K562 (cell line): ENCODE data around the gene MVB12B. TPM values are rescaled to one million over a fixed set of nuclear protein-coding genes. Genes with fewer than 3 reads are reported as not detected.
"Not testable (repeated sequence)": the region's sequence is repeated elsewhere in the genome, so short reads cannot be mapped to it uniquely, and the experiment has no call there.

ENCODE experiments used
- ATAC-seq: fragments of 200-7000 bp; cut with Tn5 transposase; 3 replicates; pipeline ENCODE4 v1.9.1; 2020; ENCODE audit warnings: moderate library complexity
- BruUV-seq: library from RNA; stranded (reverse); fragments of 400-500 nt; replicated peaks from 2 replicates; lab custom pipeline; 2021; lab: Mats Ljungman, UMichigan
- CTCF ChIA-PET: fragments of 300-600 bp; formaldehyde crosslinking; extraction: SDS; loops from one replicate; lab custom pipeline; 2021; ENCODE audit warnings: low intra/inter-chr PET ratio; lab: Yijun Ruan, JAX
- POLR2A ChIA-PET: fragments of 300-600, 350-650 bp; sonication (Branson Sonifier 250); formaldehyde crosslinking; extraction: SDS; loops from one replicate; lab custom pipeline; 2021; ENCODE audit warnings: antibody characterized with exemption, inconsistent platforms; lab: Yijun Ruan, JAX
- DNase-seq, 4 experiments: peaks; one replicate each; pipeline versions ENCODE4 v3.0.0 to v3.0.0-alpha.2; 2011 to 2018; ENCODE audit warnings: low spot score in 3 of 4, mixed read lengths in 3 of 4; ENCODE audit errors: extremely low read depth in 1 of 4
- FAIRE-seq: peaks from 2 replicates; lab custom pipeline; 2011; peaks lifted over from hg19 to GRCh38; lab: Jason Lieb, UNC
- H2AFZ ChIP-seq: 2 replicates; pipeline ENCODE4 v1.6.0; 2011; ENCODE audit warnings: low read depth, low read length, control low read depth, inconsistent platforms
- H3K27ac ChIP-seq: fragments of 200-600 bp; 3 replicates; pipeline ENCODE4 v1.8.0; 2011; ENCODE audit warnings: low read depth, mild to moderate bottlenecking, control low read depth, inconsistent platforms, low read length, moderate library complexity, mixed read lengths; ENCODE audit errors: extremely low read depth
- H3K27me3 ChIP-seq, 2 experiments: fragments of 300-600 bp in 1 of 2; 2 replicates in 1 of 2; 3 replicates in 1 of 2; pipeline versions ENCODE4 v1.6.0 to v1.8.0; 2011; ENCODE audit warnings: inconsistent platforms in 2 of 2, low read length in 2 of 2, mild to moderate bottlenecking in 1 of 2, mixed read lengths in 1 of 2, moderate library complexity in 1 of 2; ENCODE audit not compliant: control insufficient read depth in 2 of 2, insufficient read depth in 2 of 2
- H3K36me3 ChIP-seq: fragments of 300-600 bp; 3 replicates; pipeline ENCODE4 v1.8.0; 2011; ENCODE audit warnings: mild to moderate bottlenecking, low read length, inconsistent platforms; ENCODE audit not compliant: control insufficient read depth, insufficient read depth
- H3K4me1 ChIP-seq, 2 experiments: fragments of 200-600 bp in 1 of 2; replicated peaks in 1 of 2; 2 replicates in 1 of 2; 3 replicates in 1 of 2; pipeline versions ENCODE4 v1.5.1 to v1.8.0; 2011; ENCODE audit warnings: inconsistent platforms in 2 of 2, low read length in 2 of 2, mild to moderate bottlenecking in 1 of 2, mixed read lengths in 1 of 2, moderate library complexity in 1 of 2; ENCODE audit not compliant: control insufficient read depth in 2 of 2, insufficient read depth in 2 of 2
- H3K4me2 ChIP-seq: 2 replicates; pipeline ENCODE4 v1.6.1; 2011; ENCODE audit warnings: low read length, control low read depth, inconsistent platforms, mixed read lengths; ENCODE audit not compliant: insufficient read depth
- H3K4me3 ChIP-seq: fragments of 200-600 bp; sonication (generic), shearing (Covaris generic); 2 replicates; pipeline ENCODE4 v1.5.1; 2016; ENCODE audit warnings: control low read depth, inconsistent platforms
- H3K79me2 ChIP-seq: fragments of 200-600 bp; 3 replicates; pipeline ENCODE4 v1.8.0; 2011; ENCODE audit warnings: low read length, inconsistent platforms; ENCODE audit not compliant: control insufficient read depth, insufficient read depth
- H3K9ac ChIP-seq, 2 experiments: 2 replicates each; pipeline versions ENCODE4 v1.6.0 to v1.6.1; 2011; ENCODE audit warnings: low read depth in 2 of 2, low read length in 2 of 2, control low read depth in 1 of 2, inconsistent platforms in 1 of 2, mild to moderate bottlenecking in 1 of 2, mixed read lengths in 1 of 2; ENCODE audit not compliant: insufficient read depth in 1 of 2
- H3K9me1 ChIP-seq: one replicate; pipeline ENCODE4 v1.6.0; 2011; ENCODE audit warnings: inconsistent platforms, mild to moderate bottlenecking, low read length, moderate library complexity; ENCODE audit not compliant: control insufficient read depth, insufficient read depth
- H3K9me3 ChIP-seq: replicated peaks from 2 replicates; pipeline ENCODE4 v1.5.1; 2011; ENCODE audit warnings: low read depth, low read length, inconsistent platforms; ENCODE audit not compliant: control insufficient read depth, insufficient read depth
- H4K20me1 ChIP-seq: replicated peaks from 2 replicates; pipeline ENCODE4 v1.6.1; 2011; ENCODE audit warnings: low read length, inconsistent platforms, mixed read lengths; ENCODE audit not compliant: control insufficient read depth, insufficient read depth
- STAG1 ChIP-seq: sonication (generic); formaldehyde crosslinking; IDR thresholded peaks from 2 replicates; pipeline ENCODE4 v1.5.0; 2020; ENCODE audit warnings: missing genetic modification reagents, borderline replicate concordance
- SUPT5H ChIP-seq: fragments of 450-650 bp; IDR thresholded peaks from 2 replicates; pipeline ENCODE4 v1.6.1; 2016
- WGBS: fragments of 100-300 bp; shearing (Covaris generic); methylation state at CpG from one replicate; pipeline ENCODE4 v1.1.6; 2016; ENCODE audit warnings: low coverage, mixed read lengths; ENCODE audit not compliant: insufficient coverage; ENCODE audit errors: missing lambda C conversion rate; 5-methylcytosine and 5-hydroxymethylcytosine counted together
- in situ Hi-C: fragments of 300-500 bp; cut with MboI; formaldehyde crosslinking; loops from 4 replicates; pipeline ENCODE4 v1.15.0; 2018; ENCODE audit warnings: inconsistent platforms, mixed read lengths
- intact Hi-C: fragments of 100-400 bp; cut with micrococcal nuclease; formaldehyde crosslinking; loops from 2 replicates; pipeline ENCODE4 v1.14.2; 2022
- polyA plus RNA-seq, 8 experiments: library from polyadenylated mRNA; depleted of rRNA in 4 of 8; stranded (reverse) in 5 of 8; unstranded in 3 of 8; fragments of >200 nt; fragmentation: Nextera tagmentation in 2 of 8; fragmentation: Illumina TruSeq in 1 of 8; extraction: Ambion mirVana in 2 of 8; extraction: Trizol in 1 of 8; gene quantifications; 2 replicates each; pipeline versions ENCODE4 v1.2.1 to v1.2.3, GENCODE V29; 2011 to 2014; ENCODE audit warnings: inconsistent platforms in 1 of 8, missing spikeins in 1 of 8
- total RNA-seq, 7 experiments: library from RNA; depleted of rRNA in 6 of 7; stranded (reverse); fragments of >200 nt in 6 of 7; fragmentation: Illumina TruSeq in 2 of 7; extraction: Trizol in 2 of 7; gene quantifications; 2 replicates each; pipeline versions ENCODE4 v1.2.1 to v1.2.3, GENCODE V29; 2011 to 2021; ENCODE audit warnings: low replicate concordance in 1 of 7

The MVB12B gene
- total and polyA plus RNA-seq, 9 of the 15 experiments (the other 6 are each of a cell fraction or from before 2014, with no cell fraction given) = not detected

- TF ChIP-seq STAG1 (CRISPR knock-in tag) (no peak), SUPT5H (no peak)
Measured at GRCh38 chr9:126283799-126284465, 42.7 kb upstream of the MVB12B start (continued).

- FAIRE-seq, intact Hi-C loops, H2AFZ ChIP-seq, H4K20me1 ChIP-seq, in situ Hi-C loops, H3K4me2 ChIP-seq, H3K4me3 ChIP-seq, H3K79me2 ChIP-seq, H3K36me3 ChIP-seq, H3K4me1 ChIP-seq, H3K9me1 ChIP-seq, DNase-seq, H3K9ac ChIP-seq, H3K9me3 ChIP-seq, ATAC-seq, H3K27ac ChIP-seq, CTCF ChIA-PET, POLR2A ChIA-PET, BruUV-seq: not testable (repeated sequence)
- WGBS = 0% methylated on average over 2 of the region's 2 CpGs
- H3K27me3 ChIP-seq = peaks cover 0 to 19% of the 10 kb centered on the region in 2 experiments; a peak in 1 of 5 replicates
Measured at GRCh38 chr9:126285652-126286051, 41.0 kb upstream of the MVB12B start.
